Inferior parietal cortex (tissue), 1 donor: ENCODE measurements around the gene SLC9A9.
A peak's percentile ranks its signal among the peaks of the same experiment; 100 is the strongest.

Experiments
- DNase-seq: peaks from one replicate; pipeline ENCODE4 v3.0.0-alpha.2; 2016; ENCODE audit errors: extremely low spot score

SLC9A9 gene

GRCh38 chr3:143648708-143649107 lies 199.6 kb downstream of the SLC9A9 start:
- DNase-seq, result no peak

GRCh38 chr3:143648218-143648617 lies 200.1 kb downstream of the SLC9A9 start:
- no peak for DNase-seq

DNA sequence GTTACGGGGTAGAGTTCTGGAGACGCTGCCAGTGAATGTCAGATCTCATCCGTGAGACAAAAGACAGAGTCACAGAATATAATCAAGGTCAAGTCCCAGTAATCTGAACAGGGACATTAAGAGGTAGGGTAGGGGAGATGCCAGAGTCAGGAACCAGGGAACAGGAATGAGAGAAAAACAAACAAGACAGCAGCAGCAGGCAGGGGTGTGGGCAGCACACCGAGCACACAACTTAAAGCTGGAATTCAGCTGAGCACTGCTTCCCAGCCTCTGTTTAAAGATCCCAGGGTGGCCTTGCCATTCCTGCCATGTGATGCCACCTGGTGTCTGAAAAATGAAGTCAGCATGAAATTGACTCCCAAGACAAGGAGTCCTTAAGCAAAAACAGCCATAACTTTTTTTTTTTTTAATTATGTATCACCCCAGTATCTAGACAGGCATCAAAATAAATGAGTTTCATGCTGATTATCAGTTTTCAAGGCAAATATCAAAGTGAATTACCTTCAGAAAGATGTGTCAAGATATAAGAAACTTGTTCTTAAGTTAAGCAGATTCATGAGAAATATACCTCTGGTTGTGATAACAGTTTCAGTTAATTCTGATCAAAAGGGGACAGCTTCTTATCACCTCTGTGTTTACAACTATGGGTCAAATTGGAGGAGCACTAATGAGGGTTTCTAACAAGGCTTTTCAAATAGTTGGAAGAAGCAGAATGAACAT lies 203.7 kb downstream of the SLC9A9 start:
- peak; percentile 70 for DNase-seq

DNA sequence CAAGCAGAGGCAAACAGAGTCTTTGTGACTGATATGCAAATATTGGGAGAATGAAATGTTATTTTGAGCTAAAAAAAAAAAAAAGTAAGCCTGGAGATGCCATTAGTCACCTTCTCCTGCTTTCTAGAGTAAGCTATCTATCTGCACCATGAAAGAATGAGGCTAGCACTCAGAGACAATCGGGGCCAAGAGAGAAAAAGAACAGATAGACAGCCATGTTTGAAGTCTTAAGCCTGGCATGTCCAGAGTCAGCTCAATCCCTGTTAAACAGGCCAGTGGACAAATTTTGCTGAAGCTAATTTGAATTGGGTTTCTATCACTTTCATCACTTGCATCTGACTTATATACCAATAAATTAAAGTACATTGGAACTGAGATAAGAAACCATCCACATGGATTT lies 204.4 kb downstream of the SLC9A9 start:
- no peak for DNase-seq

- DNase-seq, result no peak
Observed at GRCh38 chr3:143640774-143641173, 207.5 kb downstream of the SLC9A9 start.

DNA sequence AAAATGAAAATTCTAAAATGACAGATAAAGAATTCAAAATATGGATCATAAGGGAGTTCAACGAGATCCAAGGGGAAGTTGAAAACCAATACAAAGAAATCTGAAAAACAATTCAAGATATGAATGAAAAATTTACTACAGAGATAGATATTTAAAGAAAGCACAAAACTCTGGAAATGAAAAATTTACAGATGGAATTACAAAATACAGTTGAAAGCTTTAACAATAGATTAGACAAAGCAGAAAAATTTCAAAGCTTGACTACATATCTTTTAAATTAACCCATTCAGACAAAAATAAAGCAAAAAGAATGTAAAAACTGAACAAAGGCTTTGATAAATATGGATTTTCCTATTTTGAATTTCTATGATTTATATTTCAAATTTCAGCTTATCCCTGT lies 211.1 kb downstream of the SLC9A9 start:
- no peak for DNase-seq

DNA sequence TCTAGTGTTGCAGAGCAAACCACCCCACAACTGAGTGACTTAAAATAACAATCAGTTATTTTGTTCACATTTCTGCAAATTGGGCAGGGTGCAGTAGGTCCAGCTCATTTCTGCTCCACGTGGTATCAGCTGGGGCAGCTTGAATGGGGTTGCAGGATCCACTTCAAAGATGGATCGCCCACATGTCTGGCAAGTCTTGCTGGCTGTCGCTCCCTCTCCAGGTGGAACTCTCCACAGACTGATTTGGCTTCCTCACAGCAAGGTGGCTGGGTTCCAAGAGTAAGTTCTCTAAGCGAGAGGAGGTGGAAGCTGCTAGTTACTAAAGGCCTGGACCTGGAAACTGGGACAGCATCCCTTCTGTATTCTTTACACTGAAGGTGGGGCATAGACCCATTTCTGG lies 213.3 kb downstream of the SLC9A9 start:
- DNase-seq, result peak; percentile 31

DNA sequence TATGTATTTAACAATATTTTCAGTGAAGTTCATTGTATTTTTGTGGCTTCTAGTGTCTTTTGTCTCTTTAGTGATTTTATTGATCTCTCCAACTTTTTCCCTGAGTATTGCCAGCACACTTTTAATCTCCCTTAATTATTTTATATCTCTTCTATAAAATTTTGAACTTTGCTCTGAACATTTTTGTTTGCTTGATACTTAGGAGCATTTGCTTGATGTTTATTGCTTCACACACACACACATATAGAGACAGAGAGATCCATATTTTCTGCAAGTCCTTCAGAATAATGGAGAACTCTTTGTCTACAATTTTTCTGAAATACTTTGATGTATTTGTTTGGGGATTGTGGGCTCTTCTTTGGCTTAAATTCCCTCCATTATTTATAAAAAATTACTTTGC lies 213.8 kb downstream of the SLC9A9 start:
- DNase-seq, result no peak

- DNase-seq, result no peak
Observed at GRCh38 chr3:143633816-143634215, 214.5 kb downstream of the SLC9A9 start.

DNA sequence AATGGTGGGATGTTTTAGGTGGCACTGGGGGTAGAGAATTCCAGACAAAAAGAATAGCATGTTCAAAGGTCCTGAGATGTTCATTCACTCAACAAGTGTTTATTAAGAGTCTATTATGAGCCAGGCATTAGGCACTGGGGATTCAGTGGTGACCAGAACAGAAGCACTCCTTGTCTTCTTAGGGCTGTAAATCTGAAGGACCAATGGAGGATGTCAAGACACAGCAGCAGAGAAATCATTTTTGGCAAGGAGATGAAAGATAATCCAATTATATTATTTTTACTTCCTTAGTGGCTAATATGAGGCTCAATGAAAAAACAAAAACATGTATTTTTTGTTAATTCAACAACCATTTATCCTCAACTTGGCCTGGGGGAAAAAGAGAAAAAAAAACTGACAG lies 218.5 kb downstream of the SLC9A9 start:
- no peak for DNase-seq

- no peak for DNase-seq
Observed at GRCh38 chr3:143628971-143629370, 219.3 kb downstream of the SLC9A9 start.

GRCh38 chr3:143627336-143627735 lies 220.9 kb downstream of the SLC9A9 start:
- DNase-seq, result no peak

DNA sequence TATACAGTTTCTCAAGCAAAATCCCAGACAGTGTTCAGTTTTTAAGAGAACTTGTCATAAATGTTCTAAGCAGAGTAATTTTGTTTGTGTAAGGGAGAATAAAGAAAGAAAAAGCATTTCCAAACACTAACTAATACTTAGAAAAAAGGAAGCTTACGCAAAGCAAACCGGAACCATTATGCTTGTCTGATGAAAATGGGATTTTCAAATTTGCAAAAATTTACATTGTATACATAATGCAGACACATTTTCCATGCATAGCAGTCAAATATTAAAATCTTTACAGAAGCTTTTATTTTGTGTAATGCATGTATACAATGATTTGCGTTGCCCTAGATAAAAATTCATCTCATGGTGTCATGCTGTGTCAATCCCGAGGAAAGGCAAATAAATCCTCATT lies 229.0 kb downstream of the SLC9A9 start:
- no peak for DNase-seq

- DNase-seq, result no peak
Observed at GRCh38 chr3:143617050-143617449, 231.2 kb downstream of the SLC9A9 start.

DNA sequence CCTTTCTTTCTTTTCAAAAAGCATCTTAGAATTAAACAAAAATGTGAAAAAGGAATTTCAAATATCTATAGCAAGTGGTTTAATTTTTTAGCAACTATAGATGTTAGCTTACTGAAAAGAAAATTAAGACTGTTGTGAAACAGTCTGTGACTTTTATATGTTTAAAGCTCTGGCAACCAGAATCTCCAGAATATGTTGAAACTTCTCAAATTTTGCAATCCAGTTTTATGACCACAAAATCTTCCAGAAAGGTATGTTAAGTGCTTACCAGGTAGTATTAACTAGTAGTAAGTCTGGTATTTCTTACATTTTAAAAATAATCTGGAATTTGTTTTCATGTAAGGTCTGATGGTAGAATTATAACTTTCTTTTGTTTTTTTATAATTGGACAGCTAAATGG lies 235.0 kb downstream of the SLC9A9 start:
- DNase-seq, result no peak

DNA sequence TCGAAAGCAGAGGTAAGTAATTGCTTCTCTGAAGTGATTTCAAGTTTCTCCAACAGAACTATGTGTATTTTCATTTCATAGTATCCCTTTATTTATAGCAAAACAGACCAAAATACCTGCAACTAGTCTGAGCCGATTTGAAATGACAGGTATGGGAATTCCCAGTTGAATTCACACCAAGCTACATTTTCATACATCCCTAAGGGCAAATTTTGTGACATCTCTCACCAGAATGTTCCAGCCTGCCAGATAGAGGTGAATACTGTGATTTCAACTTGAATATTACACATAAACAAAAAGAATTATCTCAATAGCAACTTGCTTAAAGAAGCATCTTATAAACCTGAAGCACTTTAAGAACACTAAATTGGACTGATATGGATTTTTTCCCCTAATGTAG lies 235.7 kb downstream of the SLC9A9 start:
- no peak for DNase-seq

DNA sequence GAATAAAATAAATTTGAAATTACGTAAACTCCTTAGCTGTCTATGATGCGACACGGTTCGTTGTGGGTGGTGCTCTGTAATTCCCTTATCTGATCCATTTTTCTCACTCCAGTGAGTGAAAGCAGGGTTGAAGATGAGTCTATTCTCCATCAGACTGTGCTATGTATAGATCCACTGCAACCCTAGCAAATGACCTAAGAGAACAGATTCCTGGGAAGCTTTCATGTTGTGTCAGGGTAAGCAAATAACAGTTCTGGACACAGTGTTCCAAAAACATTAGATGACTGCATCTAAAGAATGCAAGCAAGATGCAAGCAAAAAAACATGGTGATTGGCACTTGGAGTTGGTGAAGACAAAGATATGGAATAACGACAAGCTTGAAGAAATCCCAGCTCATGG lies 239.3 kb downstream of the SLC9A9 start:
- DNase-seq, result no peak

GRCh38 chr3:143605233-143605950 lies 242.9 kb downstream of the SLC9A9 start:
- DNase-seq, result no peak

- DNase-seq, result no peak
Observed at GRCh38 chr3:143604402-143605185, 243.7 kb downstream of the SLC9A9 start.

DNA sequence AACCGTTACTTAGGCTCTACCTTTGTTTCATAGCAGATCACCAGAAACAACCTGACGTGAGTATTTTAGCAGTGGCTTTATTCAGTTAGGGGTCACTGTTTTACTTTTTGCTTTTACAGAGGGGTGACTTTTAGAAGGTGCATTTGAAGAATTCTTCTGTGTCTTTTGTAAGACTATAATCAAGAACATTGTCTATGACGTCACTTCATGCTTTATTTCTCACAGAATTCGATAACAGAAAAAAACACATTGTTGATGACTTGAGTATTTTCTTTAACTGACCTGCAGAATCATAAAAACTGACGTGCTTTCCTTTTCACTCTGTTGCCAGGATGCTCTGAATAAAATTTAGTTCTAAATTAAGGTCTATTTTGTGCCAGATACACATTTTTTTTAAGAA lies 244.5 kb downstream of the SLC9A9 start:
- DNase-seq, result no peak

DNA sequence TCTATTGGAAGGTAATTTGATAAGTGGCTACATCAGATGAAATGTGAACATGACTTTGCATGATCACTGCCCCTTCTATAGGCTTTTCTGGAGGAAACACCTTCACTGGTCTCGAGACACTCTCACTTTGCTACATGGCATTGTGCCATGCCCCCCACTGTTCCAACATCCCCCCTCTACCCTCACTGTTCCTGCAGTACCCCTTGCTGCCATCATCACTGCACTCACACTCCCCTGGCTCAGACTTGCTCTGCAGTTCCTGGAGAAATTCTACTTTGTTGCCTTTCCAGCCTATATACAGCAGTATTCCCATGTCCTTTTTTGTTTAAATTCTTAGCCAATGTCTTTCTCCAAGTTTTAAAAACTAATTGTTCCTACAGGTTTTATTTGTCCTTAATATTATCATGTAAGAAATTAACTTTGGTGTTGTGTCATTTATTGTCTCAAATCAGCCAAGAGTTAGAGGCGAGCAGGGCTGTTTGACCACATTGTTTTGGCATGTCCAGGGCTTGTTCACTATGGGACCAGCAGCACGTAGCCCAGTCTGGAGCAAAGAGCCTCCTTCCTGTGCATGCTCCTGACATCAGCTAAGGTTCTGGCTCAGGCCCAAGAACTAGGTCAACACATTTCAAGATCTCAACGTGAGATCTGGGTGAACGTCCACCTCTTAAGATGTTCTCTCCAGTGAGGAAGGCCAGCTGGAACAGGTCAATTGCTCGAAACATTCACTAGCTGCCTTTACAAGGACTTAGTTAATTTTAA lies 246.4 kb downstream of the SLC9A9 start:
- DNase-seq, result no peak
